IMR-90 (cell line): ENCODE results near the gene ZMAT5.

ENCODE experiments used
- BHLHE40 ChIP-seq: fragments of 150-350 bp; IDR thresholded peaks from 2 replicates; pipeline ENCODE4 v1.6.1; 2016; ENCODE audit warnings: mild to moderate bottlenecking, low read depth, low read length
- CEBPB ChIP-seq: IDR thresholded peaks from 2 replicates; pipeline ENCODE4 v1.6.1; 2012; ENCODE audit warnings: low read depth, low read length, improper control_type of control experiment
- CHD1 ChIP-seq: IDR thresholded peaks from 2 replicates; pipeline ENCODE4 v1.6.1; 2012; ENCODE audit warnings: low read depth, low read length, improper control_type of control experiment
- CTCF ChIP-seq: conservative IDR thresholded peaks from 2 replicates; pipeline ENCODE4 v1.5.1; 2012; ENCODE audit warnings: mild to moderate bottlenecking, low read depth, low read length, improper control_type of control experiment
- ELK1 ChIP-seq: fragments of 150-350 bp; IDR thresholded peaks from 2 replicates; pipeline ENCODE4 v1.6.1; 2016; ENCODE audit warnings: low read depth, mild to moderate bottlenecking, low read length, moderate library complexity, borderline replicate concordance
- MAFK ChIP-seq: IDR thresholded peaks from 2 replicates; pipeline ENCODE4 v1.6.1; 2012; ENCODE audit warnings: low read depth, low read length, improper control_type of control experiment
- MXI1 ChIP-seq: IDR thresholded peaks from 2 replicates; pipeline ENCODE4 v1.6.1; 2012; ENCODE audit warnings: low read depth, mild to moderate bottlenecking, low read length, moderate library complexity, borderline replicate concordance
- POLR2A ChIP-seq: IDR thresholded peaks from 2 replicates; pipeline ENCODE4 v1.6.1; 2012; ENCODE audit warnings: mild to moderate bottlenecking, low read depth, low read length
- RAD21 ChIP-seq: IDR thresholded peaks from 2 replicates; pipeline ENCODE4 v1.6.1; 2012; ENCODE audit warnings: low read length, improper control_type of control experiment
- RCOR1 ChIP-seq: IDR thresholded peaks from 2 replicates; pipeline ENCODE4 v1.6.1; 2012; ENCODE audit warnings: mild to moderate bottlenecking, low read length, improper control_type of control experiment; ENCODE audit not compliant: insufficient replicate concordance
- SMC3 ChIP-seq: fragments of 150-350 bp; IDR thresholded peaks from 2 replicates; pipeline ENCODE4 v1.6.1; 2016; ENCODE audit warnings: low read depth, mild to moderate bottlenecking, antibody characterized with exemption, low read length, moderate library complexity
- USF2 ChIP-seq: fragments of 150-350 bp; IDR thresholded peaks from 2 replicates; pipeline ENCODE4 v1.6.1; 2017; ENCODE audit warnings: mild to moderate bottlenecking, antibody characterized with exemption, low read length, low read depth

GRCh38 chr22:29734838-29735237 is 32.0 kb downstream of the ZMAT5 start:
- TF ChIP-seq CTCF (no peak), POLR2A (no peak), USF2 (no peak), RAD21 (no peak), BHLHE40 (no peak), CHD1 (no peak), MAFK (no peak), ELK1 (no peak), MXI1 (no peak), SMC3 (no peak), RCOR1 (no peak), CEBPB (no peak)
